CD4-positive, alpha-beta T cell treated with Interleukin-17A for 4 hours (primary cell): ENCODE results near the gene CPPED1.

Experiments used
- DNase-seq: peaks from one replicate; pipeline ENCODE4 v3.0.0-alpha.2; 2020; ENCODE audit warnings: mixed read lengths

Gene CPPED1

DNA sequence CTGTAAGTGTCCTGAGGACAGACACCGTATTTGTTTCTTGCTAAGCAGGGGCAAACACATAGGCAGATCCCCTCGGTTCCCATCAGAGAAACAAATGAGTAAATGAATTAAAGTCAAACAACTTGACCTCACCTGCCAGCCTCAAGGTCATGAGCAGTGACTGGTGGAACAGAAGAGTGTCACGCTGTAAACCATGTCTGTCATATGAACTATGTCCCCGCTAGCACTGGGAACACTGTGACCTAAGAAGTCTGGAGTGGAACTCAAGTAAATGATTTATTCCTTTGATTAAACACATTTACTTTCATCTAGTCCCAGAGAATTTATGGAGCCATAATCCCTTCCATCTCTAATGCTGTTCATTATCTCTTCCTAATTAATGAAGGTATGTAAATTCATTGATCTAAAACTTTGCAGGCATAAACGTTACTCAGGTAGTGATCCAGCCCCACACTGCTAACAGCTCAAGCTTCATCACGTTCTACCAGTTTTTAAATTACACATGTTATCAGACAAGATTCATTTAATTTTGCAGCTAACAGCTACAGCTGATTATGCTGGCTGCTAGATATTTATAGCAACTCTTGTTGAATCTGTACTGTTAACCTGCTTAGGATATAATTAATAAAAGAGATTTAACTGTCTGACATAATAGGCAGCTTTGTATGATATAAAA lies 38.7 kb downstream of the CPPED1 start:
- DNase-seq, result no peak

DNA sequence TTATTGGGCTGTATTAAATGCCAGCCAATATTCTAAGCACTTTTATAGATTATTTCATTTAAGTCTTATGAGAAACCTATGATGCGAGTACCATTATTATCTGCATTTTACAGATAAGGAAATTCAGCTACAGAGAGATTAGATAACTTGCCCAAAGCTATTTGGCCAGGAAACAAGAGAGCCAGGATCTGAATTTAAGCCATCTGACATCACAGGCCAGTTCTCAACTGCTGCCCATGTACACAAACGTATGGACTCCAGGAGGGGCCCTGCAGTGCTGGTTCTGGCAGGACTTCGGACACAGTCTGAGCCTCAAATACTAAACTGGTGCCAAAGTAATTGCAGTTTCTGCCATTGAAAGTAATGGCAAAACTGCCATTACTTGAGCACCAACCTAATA lies 40.2 kb downstream of the CPPED1 start:
- DNase-seq, result no peak

DNA sequence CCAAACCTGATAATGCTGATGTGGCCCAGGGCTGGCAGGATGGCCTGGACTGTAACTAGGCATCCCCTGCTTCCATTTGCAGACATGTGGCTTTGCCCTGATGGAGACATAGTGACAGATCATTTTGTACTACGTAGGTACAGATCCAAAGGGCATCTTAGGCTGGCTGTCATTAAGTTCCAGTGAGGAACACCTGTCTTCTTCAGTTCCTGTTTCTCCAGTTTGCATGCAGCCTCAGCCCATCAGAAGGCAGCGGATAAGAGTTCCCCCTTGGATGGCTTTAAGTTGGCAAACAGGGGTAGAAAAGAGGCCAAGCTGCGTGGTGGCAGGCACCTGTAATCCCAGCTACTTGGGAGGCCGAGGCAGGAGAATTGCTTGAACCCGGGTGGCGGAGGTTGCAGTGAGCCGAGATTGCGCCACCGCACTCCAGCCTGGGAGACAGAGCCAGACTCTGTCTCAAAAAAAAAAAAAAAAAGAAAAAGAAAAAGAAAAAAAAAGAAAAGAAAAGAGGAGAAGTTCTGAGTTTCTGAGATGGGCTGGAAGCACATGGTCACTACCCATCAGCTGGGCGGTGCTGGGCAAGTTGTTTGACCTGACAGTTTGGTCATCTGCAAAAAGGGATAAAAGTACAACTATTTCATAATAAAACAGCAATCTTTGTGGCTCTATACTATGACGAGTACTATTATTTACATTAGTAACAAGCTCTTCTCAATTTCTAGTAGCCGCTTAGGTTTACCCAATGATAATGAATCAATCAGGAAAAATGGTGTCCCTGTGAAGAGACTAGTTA lies 42.7 kb downstream of the CPPED1 start:
- DNase-seq, result no peak

DNA sequence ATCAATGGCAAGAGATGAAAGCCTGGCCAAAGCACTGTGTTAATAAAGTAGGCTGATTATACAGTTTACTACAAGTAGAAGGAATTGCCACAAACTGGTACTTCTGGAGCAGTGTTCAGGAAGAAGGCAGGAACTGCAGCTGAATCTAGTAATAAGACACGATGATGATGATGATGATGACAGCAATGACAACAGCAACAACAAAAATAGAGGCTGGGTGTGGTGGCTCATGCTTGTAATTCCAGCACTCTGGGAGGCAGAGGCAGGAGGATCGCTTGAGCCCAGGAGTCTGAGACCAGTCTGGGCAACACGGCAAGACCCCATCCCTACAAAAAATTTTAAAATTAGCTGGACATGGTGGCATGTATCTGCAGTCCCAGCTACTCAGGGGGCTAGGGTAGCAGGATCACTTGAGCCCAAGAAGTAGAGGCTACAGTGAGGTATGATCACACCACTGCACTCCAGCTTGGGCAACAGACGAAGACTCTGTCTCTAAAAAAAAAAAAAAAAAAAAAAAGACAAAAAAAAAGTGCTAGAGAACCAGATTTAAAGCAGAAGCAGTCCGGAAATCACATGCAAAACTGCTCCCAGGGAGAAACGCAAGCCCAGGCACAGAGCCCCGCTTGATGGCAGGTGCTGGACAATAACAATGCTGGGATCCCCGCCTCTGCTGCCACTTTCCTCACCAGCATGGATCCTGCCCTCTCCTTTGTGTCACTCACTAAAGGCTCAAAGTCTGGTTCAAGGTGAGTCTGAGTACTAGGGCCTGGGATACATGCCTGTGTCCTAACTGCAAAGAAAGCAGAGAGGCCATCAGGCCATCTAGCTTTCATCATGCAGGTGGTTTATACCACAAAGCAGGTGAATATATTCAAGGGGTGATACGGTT lies 44.8 kb downstream of the CPPED1 start:
- no peak for DNase-seq

DNA sequence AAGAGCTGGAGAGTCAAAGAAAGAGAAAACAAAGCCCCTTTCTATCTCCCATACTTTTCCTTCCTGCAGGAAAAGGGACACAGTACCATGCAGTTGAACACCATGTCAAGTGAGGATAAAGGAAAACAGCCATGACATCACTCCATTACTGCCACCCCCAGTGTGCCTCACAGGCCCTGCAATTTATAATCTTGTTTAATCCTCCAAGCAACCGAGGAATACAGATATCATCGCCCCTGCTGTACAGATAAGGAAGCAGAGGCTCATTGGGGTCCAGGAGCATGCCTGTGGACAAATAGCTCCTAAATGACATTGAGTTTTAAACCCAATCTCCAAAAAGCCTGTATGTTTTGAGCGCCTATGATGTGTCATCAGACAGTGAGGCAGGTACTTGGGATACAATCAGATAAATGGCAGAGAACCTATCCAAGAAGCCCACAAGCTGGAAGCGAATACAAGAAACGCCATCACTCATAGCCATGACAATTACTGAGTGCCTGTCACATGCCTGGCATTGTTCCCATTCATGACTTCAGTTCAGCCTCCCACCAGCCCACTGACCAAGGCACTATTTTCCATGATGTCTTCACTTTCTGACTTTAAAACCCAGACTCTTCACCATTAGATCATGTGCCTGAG lies 45.5 kb downstream of the CPPED1 start:
- DNase-seq, result no peak

DNA sequence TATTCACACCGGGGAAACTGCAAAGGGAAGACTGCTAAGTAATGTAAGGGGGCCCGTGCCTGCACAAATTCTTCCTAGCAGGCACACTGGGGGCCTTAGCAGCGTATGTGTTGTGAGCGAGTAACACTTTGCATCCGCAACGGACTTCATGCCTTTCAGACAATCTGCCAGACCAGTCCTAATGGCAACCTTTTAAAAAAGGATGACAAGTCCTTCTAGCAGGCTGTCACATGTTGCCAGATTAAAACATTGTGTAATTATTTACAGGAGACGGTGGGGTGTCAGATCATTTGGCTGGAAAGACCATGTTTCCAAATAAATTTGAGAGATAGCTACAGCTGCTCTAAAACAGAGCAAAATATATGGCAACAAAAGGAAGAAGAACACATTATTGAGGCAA lies 46.1 kb downstream of the CPPED1 start:
- no peak for DNase-seq

DNA sequence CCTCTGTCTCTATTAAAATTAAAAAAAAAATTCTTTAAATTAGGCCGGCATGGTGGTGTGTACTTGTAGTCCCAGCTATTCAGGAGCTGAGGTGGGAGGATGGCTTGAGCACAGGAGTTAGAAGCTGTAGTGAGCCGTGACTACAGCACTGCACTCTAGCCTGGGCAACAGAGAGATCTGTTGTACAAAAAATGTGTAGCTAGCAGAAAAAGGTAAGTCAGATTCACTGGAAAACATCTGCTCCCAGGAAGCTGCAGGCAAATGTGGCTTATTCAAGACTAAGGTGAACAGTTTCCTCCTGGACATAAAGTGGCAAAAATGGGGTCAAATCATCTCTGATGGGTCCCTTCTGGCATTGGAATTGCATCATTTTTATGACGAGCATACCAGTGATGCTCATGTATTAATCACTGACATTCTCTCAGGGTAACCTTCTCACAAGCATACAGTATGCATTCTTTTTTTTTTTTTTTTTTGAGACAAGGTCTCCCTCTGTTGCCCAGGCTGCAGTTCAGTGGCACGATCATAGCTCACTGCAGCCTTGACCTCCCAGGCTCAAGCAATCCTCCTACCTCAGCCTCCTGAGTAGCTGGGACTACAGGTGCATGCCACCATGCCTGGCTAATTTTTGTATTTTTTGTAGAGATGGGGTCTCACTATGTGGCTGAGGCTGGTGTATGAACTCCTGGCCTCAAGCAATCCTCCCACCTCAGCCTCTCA lies 48.7 kb downstream of the CPPED1 start:
- no peak for DNase-seq

DNA sequence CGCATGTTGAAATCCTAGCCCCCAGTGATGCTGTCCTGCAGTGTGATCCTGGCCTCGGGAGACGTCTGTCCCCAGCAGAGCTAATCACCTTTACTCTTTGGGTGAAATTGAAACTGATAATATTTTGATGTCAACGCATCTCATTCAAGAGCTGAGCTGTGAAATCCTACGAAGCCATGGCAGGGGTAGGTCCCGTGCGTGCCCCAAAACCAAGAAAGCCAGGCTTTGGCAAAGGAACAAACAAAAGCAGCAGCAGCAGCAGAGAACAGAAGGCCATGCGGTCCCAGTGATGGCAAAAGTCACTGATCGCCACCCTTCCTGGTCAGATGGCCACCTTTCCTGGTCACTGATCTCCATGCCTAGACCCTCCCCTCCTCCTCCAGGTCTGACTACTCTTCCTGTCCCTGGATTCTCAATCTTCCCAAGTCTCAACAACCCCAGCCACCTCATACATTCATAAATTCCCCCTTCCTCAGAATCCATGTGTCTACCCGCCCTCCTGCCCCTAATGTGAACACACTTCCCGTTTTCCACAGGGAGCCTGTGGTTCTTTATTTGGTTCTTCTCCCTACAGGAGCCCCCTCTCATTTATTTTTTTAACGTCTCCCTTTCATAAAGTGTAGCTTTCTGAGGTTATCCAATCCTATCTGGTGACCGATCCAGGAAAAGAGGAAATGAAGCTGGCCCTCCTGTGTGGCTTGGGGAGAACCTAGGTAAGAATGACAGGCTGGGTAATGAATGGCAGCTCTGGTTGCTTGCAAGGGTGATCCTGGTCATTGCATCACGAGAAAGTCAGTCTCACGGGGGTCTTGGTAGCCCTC lies 50.3 kb downstream of the CPPED1 start:
- DNase-seq, result no peak

DNA sequence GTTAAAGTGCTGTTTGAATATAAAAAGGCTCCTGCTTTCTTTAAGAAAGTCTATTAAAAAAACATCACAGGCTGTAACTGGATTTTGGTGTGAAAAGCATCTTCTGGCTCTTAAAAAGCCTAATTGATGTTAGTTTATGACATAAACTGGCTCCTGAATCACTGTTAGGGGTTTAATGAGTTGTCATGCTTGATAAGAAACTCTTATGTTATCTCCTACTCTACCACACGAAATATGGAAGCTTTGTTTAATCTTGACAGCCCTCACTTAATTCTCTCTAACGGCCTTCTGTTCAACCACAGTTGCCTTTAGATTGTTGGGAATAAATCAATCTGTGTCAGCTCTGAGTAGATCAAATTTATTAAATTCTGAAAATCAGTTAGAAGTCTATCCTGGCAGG lies 51.5 kb downstream of the CPPED1 start:
- DNase-seq, result no peak

DNA sequence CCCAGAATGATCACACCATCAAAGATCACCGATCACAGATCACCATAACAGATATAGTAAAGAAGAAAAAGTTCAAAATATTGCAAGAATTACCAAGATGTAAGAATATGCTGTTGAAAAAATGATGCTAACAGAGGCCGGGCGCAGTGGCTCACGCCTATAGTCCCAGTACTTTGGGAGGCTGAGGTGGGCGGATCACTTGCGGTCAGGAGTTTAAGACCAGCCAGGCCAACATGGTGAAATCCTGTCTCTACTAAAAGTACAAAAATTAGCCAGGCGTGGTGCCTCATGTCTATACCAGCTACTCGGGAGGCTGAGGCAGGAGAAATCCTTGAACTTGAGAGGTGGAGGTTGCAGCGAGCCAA lies 53.2 kb downstream of the CPPED1 start:
- no peak for DNase-seq

DNA sequence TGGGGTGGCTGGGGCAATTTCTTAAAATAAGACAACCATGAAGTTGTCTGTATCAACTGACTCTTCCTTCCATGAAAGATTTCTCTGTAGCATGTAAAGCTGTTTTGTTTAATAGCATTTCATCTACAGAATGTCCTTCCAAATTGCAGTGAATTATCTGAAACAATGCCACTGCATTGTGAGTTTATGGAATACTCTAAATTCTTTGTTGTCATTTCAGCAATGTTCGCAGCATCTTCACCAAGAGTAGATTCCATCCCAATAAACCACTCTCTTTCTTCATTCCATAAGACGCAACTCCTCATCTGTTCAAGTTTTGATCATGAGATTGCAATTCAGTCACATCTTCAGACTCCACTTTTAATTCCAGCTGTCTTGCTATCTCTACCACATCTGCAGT lies 54.6 kb downstream of the CPPED1 start:
- DNase-seq, result no peak

DNA sequence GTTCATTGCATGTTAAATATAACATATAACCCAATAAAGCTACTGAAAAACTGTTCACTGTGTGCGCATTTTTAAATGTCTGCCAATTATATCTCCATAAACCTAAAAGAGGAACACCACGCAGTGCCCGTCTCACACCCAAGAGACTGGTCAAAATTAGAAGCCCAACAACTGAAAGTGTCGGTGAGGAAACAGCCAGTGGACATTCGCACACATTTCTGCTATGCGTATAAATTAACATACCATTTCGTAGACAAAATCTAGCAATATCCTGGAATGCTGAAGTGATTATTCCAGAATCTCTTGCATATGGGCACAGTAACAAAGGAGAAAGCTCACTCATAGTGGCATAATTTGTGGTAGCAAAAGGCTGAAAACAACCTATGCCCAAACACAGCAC lies 55.9 kb downstream of the CPPED1 start:
- DNase-seq, result no peak

DNA sequence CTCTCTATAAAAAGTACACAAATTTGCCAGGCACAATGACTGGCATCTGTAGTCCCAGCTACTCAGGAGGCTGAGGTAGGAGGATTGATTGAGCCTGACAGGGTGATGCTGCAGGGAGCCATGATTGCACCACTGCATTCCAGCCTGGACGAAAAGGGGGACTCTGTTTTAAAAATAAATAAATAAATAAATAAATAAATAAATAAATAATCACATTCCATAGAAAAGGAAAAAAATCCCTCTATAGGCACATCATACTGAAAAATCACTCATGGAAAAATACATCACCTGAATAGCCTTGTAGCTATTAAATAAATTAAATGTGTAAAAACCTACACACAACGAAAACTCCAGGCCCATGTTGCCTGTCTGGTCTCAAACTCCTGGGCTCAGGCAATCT lies 56.4 kb downstream of the CPPED1 start:
- no peak for DNase-seq

DNA sequence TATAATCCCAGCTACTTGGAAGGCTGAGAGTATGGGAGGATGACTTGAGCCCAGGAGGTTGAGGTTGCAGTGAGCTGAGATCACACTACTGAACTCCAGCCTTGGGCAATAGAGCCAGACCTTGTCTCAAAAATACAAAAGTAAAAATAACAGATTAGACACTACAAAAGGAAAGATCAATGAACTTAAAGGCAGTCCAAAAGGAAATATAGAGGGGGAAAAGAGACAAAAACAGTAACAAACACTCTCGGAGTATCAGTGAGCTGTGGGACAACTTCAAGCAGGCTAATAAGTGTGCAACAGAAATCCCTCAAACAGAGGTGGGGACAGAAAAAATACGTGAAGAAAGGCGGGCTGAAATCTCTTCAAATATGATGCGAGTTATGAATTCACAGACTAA lies 58.8 kb downstream of the CPPED1 start:
- DNase-seq, result no peak

DNA sequence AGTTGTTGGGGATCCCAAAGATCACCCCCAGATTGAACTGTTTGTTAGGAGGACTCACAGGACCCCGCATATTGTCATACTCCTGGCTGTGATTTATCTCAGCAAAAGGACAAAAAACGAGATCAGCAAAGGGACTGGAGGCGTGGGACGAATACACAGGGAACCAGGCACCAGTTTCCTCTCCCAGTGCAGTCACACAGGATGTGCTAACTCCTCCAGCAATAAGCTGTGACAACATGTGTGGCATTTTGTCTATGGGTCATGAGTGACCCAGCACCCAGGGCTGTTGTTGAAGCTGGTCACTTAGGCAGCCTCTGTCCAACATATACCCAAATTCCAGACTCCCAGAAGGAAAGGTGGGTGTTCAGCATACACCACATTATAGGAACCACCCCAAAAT lies 60.9 kb downstream of the CPPED1 start:
- no peak for DNase-seq

DNA sequence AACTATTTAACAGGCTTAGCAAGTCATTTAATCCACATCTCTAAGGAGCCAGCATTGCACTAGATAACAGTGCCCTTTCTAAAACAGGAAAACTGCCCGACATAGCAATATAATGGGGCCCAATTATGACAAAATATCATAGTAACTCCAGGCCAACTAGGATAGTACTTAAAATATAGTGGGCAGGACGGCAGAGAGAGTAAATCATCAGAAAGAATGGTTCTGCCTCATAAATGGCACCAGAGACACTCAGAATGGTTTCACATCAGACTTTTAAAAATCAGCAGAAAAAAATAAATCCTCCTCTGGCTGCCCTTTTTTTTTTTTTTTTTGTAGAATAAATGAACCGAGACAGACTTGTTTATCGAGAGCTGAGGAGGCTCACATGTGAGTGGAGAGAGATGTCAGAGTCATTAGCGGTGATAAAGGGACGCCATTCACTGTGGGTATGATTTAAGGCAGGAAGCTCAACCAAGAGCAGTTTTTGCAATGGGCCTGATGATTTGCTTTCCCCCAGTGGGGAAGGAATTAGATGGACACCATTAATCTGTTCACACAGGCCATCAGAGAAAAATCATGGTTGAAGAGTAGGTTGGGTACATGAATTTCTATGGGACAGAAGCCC lies 62.6 kb downstream of the CPPED1 start:
- DNase-seq, result no peak

DNA sequence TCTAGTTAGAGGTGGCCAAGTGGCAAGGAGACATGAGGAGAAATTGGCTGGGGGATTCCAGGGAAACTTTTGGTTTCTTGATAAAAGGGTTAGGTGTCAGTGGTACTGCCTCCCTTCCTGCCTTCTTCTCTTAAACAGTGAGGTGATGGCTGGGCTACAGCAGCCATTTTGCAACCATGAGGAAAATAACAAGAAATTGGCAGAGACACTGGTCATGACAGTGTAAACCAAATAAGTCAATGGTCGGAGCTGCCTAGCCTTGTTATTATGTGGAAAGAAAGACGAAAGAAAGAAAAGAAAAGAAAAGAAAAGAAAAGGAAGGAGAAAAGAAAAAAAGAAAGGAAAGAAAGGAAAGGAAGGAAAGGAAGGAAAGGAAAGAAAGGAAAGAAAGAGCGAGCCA lies 63.9 kb downstream of the CPPED1 start:
- no peak for DNase-seq

DNA sequence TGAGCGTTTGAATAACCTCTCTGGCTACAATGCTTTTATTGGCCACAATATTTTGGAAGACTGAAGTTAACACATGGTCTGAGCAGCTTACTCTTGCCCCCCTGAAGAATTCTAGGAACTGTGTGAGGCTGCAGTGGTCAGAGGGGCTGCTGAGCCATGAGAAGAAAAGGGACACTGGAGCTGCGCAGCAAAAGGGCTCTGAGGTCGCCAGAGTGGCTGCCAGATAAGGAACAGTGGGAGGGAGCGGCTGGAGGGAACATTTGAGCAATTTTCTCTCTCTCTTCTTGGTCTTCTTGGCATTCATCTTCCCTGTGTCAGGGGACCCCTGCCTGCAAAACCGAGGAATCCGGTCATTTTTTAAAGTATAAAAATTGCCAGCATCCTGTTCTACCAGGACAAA lies 66.1 kb downstream of the CPPED1 start:
- no peak for DNase-seq

DNA sequence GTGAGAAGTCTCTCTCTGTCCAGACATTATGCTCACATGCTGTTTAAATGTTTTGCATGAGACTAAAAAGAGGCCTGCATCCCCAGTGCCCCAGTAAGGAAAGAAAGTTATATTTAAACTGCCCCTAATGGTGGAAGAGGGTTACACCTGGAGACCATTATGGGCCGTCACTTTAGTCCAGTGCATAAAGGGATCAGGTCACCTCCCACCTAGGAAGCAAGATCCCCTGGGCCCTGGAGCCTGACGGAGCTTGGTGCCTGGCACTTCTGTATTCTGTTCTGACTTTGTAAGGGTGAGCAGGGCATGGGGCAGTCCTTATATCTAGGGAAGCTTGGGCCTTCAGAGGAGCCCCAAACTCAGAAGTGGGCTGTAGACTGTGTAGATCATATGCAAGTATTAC lies 67.9 kb downstream of the CPPED1 start:
- DNase-seq, result no peak

DNA sequence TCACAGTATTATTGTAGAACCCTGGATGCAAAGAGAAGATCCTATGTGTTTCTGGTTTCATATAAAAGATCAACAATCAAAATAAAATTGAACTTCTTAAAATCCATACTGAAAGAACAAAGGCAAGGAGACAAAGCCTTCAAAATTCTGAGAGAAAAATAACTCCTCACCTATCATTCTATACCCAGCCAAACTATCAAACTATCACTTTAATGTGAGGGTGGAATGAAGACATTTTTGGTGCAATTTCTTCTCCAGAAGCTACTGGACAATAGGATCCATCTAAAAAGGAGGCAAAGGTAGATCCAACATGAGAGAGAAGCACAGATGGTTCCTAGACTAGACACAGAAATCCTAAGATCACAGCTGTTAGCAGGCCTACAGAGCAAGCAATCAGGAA lies 71.1 kb downstream of the CPPED1 start:
- no peak for DNase-seq

DNA sequence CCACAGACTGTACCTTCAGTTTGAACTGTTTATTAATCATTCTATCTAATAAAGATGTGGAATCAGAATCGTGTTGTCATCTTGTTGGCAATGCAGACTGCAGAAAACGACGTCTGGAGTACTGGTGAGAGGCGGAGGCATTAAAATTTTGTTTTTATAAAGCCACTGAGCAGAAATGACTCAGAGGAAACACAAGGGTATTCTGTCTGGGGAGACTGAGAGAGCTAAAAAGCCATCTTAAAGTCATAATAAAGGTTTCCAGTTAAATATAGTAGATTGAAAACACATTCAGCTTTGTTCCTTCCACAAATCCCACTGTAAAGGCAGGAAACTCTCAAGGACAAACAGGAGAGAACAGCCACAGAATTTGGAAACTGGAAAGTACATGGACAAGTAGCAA lies 74.2 kb downstream of the CPPED1 start:
- DNase-seq, result no peak
